PC-3 (cell line): ENCODE results near the gene GRB10. TPM values are rescaled to one million over a fixed set of nuclear protein-coding genes. Genes with fewer than 3 reads are reported as not detected.

ENCODE experiments used
- ATAC-seq: fragments of 200-7000 bp; cut with Tn5 transposase; 2 replicates; pipeline ENCODE4 v1.9.1; 2020; ENCODE audit warnings: mild to moderate bottlenecking, moderate library complexity
- BruUV-seq: library from RNA; stranded (reverse); fragments of 400-500 nt; replicated peaks from 2 replicates; lab custom pipeline; 2021; lab: Mats Ljungman, UMichigan
- CTCF ChIA-PET: fragments of 300-600 bp; sonication (Branson Sonifier 250); formaldehyde crosslinking; loops from one replicate; lab custom pipeline; 2022; ENCODE audit warnings: antibody characterized with exemption; lab: Charles Lee
- POLR2A ChIA-PET: fragments of 300-600 bp; sonication (Branson Sonifier 250); formaldehyde crosslinking; loops from one replicate; lab custom pipeline; 2022; ENCODE audit warnings: antibody characterized with exemption; ENCODE audit not compliant: unreplicated experiment; lab: Charles Lee
- DNase-seq: peaks from one replicate; pipeline ENCODE4 v3.0.0-alpha.2; 2015
- H2AFZ ChIP-seq: fragments of 300-600 bp; sonication (generic); 2 replicates; pipeline ENCODE4 v1.6.0; 2016; ENCODE audit warnings: antibody characterized with exemption, low read length
- H3F3A ChIP-seq: fragments of 300-600 bp; sonication (generic); one replicate; pipeline ENCODE4 v1.6.0; 2017; ENCODE audit warnings: antibody characterized with exemption, low read length, control low read depth, mild to moderate bottlenecking; ENCODE audit not compliant: unreplicated experiment
- H3K27ac ChIP-seq: fragments of 300-600 bp; sonication (generic); 2 replicates; pipeline ENCODE4 v1.5.1; 2016; ENCODE audit warnings: mild to moderate bottlenecking, low read length
- H3K27me3 ChIP-seq: fragments of 300-600 bp; sonication (generic); 2 replicates; pipeline ENCODE4 v1.6.1; 2016; ENCODE audit warnings: low read length, mixed read lengths
- H3K36me3 ChIP-seq: fragments of 300-600 bp; sonication (generic); 2 replicates; pipeline ENCODE4 v1.6.1; 2016; ENCODE audit warnings: low read depth, mixed run types, low read length, mixed read lengths
- H3K4me1 ChIP-seq: fragments of 300-600 bp; sonication (generic); 2 replicates; pipeline ENCODE4 v1.5.1; 2016; ENCODE audit warnings: low read length; ENCODE audit not compliant: insufficient read depth
- H3K4me2 ChIP-seq: fragments of 300-600 bp; sonication (generic); 2 replicates; pipeline ENCODE4 v1.6.0; 2016; ENCODE audit warnings: low read length
- H3K4me3 ChIP-seq: fragments of 300-600 bp; sonication (generic); 2 replicates; pipeline ENCODE4 v1.5.1; 2016; ENCODE audit warnings: mild to moderate bottlenecking, low read length, mixed read lengths
- H3K79me2 ChIP-seq: fragments of 300-600 bp; sonication (generic); 2 replicates; pipeline ENCODE4 v1.6.1; 2017; ENCODE audit warnings: low read length, mixed read lengths
- H3K9ac ChIP-seq: fragments of 300-600 bp; sonication (generic); 2 replicates; pipeline ENCODE4 v1.6.0; 2016; ENCODE audit warnings: mild to moderate bottlenecking, low read length
- H3K9me2 ChIP-seq: fragments of 300-600 bp; sonication (generic); replicated peaks from 2 replicates; pipeline ENCODE4 v1.6.1; 2016; ENCODE audit warnings: mixed run types, low read length, mixed read lengths
- H3K9me3 ChIP-seq: fragments of 300-600 bp; sonication (generic); 2 replicates; pipeline ENCODE4 v1.6.1; 2016; ENCODE audit warnings: low read length, mixed read lengths
- H4K20me1 ChIP-seq: fragments of 300-600 bp; sonication (generic); 2 replicates; pipeline ENCODE4 v1.6.1; 2016; ENCODE audit warnings: low read length, mixed read lengths
- EZH2 ChIP-seq: fragments of 300-600 bp; sonication (generic); IDR thresholded peaks from one replicate; pipeline ENCODE4 v1.6.1; 2017; ENCODE audit warnings: antibody characterized with exemption, mild to moderate bottlenecking, low read length; ENCODE audit not compliant: unreplicated experiment
- EZH2phosphoT487 ChIP-seq: fragments of 300-600 bp; sonication (generic); IDR thresholded peaks from 2 replicates; pipeline ENCODE4 v1.6.1; 2018; ENCODE audit warnings: mild to moderate bottlenecking, antibody characterized with exemption, low read length, borderline replicate concordance
- intact Hi-C: fragments of 100-400 bp; cut with micrococcal nuclease; formaldehyde crosslinking; loops from 2 replicates; pipeline ENCODE4 v1.9.0; 2023
- total RNA-seq: library from RNA; depleted of rRNA; stranded (reverse); fragments of >200 nt; gene quantifications from 2 replicates; pipeline ENCODE4 v1.2.3, GENCODE V29; 2014
- TF ChIP-seq, protein P1 (sequence below): fragments of 300-600 bp; sonication (generic); conservative IDR thresholded peaks from 2 replicates; pipeline ENCODE4 v1.5.1; 2017; ENCODE audit warnings: antibody characterized with exemption, low read depth, mild to moderate bottlenecking, low read length

The GRB10 gene
- total RNA-seq, 1 experiment from 2014 or later = 61.3 TPM

DNA sequence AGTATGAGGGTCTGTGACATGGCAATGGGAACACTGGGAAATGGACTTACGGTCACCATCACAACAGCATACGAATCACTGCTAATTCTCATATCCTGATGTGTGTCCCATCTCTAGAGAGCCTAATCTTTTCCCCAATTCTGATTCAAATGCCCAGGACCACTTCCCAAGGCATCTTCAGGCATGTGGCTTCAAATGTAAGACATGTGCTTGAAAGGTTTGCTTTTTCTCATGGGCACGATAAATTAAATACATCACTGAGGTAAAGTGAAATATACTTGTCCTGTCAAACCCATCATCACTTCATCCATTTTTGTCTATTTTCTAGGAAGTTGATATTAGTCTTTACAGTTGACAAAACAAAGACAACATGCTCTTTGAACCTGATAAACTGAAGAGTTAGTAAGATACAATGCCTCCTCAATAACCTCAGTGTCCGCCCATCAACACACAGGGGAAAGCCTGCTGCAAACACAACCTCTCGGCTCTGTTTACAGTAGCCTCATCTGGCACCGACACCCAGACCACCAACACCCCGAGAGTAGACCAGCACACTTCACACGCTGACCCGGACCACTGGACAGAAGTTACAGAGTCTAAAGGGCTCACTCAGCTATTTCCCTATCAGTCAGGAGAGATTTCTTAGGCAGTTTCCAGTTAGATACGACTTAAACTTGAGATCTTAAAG lies 24.8 kb downstream of the GRB10 start:
- Histone ChIP-seq H4K20me1 (peaks cover 44% of the 10 kb centered on the region), H3K9me3 (no peaks in the 10 kb centered on the region), H3K4me3 (no peak overlapping the region), H3K4me2 (no peak overlapping the region), H2AFZ (no peak overlapping the region), H3K4me1 (no peaks in the 10 kb centered on the region; the same call in 1 of the 2 replicates), H3K9me2 (no peaks in the 10 kb centered on the region), H3K79me2 (peaks cover 90% of the 10 kb centered on the region), H3K27ac (no peak overlapping the region), H3K27me3 (no peaks in the 10 kb centered on the region), H3F3A (no peaks in the 10 kb centered on the region), H3K36me3 (peaks cover 7% of the 10 kb centered on the region; the same call in 1 of the 2 replicates), H3K9ac (no peak overlapping the region)
- no peak for ATAC-seq
- intact Hi-C loops = no loop called here
- no TSS peak for BruUV-seq
- POLR2A ChIA-PET = no interaction called here
- DNase-seq = no peak
- CTCF ChIA-PET = no interaction called here
- no peak for TF ChIP-seq EZH2phosphoT487
- TF ChIP-seq, protein P1, sequence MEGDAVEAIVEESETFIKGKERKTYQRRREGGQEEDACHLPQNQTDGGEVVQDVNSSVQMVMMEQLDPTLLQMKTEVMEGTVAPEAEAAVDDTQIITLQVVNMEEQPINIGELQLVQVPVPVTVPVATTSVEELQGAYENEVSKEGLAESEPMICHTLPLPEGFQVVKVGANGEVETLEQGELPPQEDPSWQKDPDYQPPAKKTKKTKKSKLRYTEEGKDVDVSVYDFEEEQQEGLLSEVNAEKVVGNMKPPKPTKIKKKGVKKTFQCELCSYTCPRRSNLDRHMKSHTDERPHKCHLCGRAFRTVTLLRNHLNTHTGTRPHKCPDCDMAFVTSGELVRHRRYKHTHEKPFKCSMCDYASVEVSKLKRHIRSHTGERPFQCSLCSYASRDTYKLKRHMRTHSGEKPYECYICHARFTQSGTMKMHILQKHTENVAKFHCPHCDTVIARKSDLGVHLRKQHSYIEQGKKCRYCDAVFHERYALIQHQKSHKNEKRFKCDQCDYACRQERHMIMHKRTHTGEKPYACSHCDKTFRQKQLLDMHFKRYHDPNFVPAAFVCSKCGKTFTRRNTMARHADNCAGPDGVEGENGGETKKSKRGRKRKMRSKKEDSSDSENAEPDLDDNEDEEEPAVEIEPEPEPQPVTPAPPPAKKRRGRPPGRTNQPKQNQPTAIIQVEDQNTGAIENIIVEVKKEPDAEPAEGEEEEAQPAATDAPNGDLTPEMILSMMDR = no peak
- TF ChIP-seq EZH2 = no peak

DNA sequence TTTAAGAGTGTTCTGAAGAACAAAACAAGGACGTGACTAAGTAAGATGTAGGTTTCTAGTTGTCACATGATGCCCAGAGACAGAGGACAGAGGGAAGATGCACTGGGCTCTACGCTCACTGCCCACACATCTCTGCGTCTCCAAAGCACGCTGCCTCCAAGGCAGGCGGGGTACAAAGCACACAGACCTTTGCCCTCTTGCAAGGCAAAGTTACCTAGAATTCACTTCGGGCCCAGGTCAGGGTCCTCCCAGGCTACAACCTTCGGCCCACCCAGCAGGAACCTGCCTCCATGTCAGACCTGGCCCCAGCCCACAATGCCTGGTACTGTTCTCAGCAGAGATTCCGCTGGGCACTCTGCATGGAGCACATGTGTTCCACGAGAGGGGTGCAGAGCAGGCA lies 26.5 kb downstream of the GRB10 start:
- TF ChIP-seq, protein P1 = no peak
- TF ChIP-seq EZH2phosphoT487 (no peak), EZH2 (no peak)
- Histone ChIP-seq H3K9me3 (no peaks in the 10 kb centered on the region), H3K4me2 (no peak overlapping the region), H3K79me2 (peaks cover 90% of the 10 kb centered on the region), H3K4me1 (no peaks in the 10 kb centered on the region; the same call in 1 of the 2 replicates), H4K20me1 (peaks cover 48% of the 10 kb centered on the region), H3K9me2 (no peaks in the 10 kb centered on the region), H3K9ac (no peak overlapping the region), H3F3A (no peaks in the 10 kb centered on the region), H3K27me3 (no peaks in the 10 kb centered on the region), H3K27ac (no peak overlapping the region), H3K4me3 (no peak overlapping the region), H2AFZ (no peak overlapping the region), H3K36me3 (peaks cover 9% of the 10 kb centered on the region; the same call in 1 of the 2 replicates)
- ChIA-PET POLR2A (no interaction called here), CTCF (no interaction called here)
- DNase-seq (no peak), ATAC-seq (no peak)
- BruUV-seq = no TSS peak
- intact Hi-C loops = no loop called here

DNA sequence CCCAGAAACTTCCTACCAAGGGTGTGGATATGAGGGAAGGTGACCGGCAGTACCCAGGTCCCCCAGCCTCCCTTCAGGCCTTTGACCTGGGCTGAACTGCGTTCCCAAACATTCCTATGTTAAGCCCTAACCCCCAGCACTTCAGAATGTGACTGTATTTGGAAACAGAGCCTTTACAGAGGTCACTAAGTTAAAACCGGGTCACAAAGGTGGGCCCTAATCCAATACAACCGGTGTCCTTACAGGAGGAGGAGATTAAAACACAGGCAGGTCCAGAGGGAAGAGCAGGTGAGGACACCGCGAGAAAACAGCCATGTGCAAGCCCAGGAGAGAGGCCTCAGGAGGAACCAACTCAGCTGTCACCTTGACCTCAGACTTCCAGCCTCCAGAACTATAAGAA lies 28.0 kb downstream of the GRB10 start:
- no peak for TF ChIP-seq EZH2
- TF ChIP-seq, protein P1 = no peak
- no peak for TF ChIP-seq EZH2phosphoT487
- peaks cover 88% of the 10 kb centered on the region for H3K79me2 ChIP-seq
- intact Hi-C loops = no loop called here
- peaks cover 9% of the 10 kb centered on the region; the same call in 1 of the 2 replicates for H3K36me3 ChIP-seq
- no peak for ATAC-seq
- no peak overlapping the region for H2AFZ ChIP-seq
- H3K27me3 ChIP-seq = no peaks in the 10 kb centered on the region
- H4K20me1 ChIP-seq = peaks cover 44% of the 10 kb centered on the region
- H3K9me2 ChIP-seq = no peaks in the 10 kb centered on the region
- H3K4me1 ChIP-seq = no peaks in the 10 kb centered on the region
- no peaks in the 10 kb centered on the region for H3F3A ChIP-seq
- POLR2A ChIA-PET = no interaction called here
- CTCF ChIA-PET = no interaction called here
- DNase-seq = no peak
- H3K9me3 ChIP-seq = no peaks in the 10 kb centered on the region
- no peak overlapping the region for H3K9ac ChIP-seq
- BruUV-seq = no TSS peak
- no peak overlapping the region for H3K4me3 ChIP-seq
- H3K4me2 ChIP-seq = no peak overlapping the region
- H3K27ac ChIP-seq = no peak overlapping the region
